HUDEP-2 (cell line): Measurements from ENCODE around the gene TLCD5.

Source experiments
- DNase-seq, 76 experiments: peaks; one replicate each; lab custom pipeline; 2025; ENCODE audit not compliant: unreplicated experiment in 76 of 76; lab: John Stamatoyannopoulos, UW

Gene TLCD5

GRCh38 chr11:120372296-120372695 lies 47.2 kb downstream of the TLCD5 start:
- no peak for DNase-seq

DNA sequence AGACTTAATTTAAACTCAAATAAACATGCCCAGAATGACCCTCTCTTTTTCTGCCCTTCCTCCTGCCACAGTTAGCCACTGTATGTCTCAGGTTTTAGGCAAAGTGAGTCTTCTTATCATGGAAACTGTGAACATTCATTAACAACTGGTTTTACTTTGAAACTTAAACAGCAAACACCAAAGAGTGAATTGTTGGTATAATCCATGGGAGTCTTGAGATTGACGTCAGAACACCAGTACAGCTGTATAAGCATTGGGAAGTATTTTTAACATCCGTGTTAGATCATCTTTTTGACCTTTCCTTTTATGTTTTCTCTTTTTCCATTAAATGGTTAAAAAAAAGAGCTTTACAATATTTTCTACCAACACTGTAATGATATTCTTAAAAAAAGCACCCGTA lies 50.0 kb downstream of the TLCD5 start:
- no peak for DNase-seq

- DNase-seq: no peak
Measured at GRCh38 chr11:120376547-120377182, 51.6 kb downstream of the TLCD5 start.

DNA sequence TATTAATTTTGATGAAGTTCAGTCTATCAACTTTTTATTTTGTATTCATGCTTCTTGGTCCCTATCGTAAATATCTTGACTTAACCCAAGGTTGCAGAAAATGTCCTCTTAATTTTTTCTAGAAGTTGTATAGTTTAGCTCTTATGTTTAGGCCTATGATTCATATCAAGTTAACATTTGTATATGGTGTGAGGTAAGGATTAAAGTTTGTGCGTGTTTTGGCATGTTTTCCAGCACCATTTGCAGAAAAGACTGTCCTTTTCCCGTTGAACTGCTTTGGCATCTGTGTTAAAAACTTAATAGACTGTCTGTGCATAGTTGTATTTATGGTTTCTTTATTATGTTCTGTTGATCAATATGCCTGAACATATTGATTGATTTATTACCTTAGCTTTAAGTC lies 53.4 kb downstream of the TLCD5 start:
- no peak for DNase-seq

GRCh38 chr11:120381401-120381800 lies 56.3 kb downstream of the TLCD5 start:
- DNase-seq: no peak
